ENCODE data around the gene PAGR1. TPM values are rescaled to one million over a fixed set of nuclear protein-coding genes. Genes with fewer than 3 reads are reported as not detected.

PAGR1 gene
- total and polyA plus RNA-seq, 2 of the 8 experiments (the other 6 are each of a cell fraction or from before 2014, with no cell fraction given), result 35.4 to 56.4 TPM

- Histone ChIP-seq H2BK12ac (ENCODE audit: low read depth, low read length) (no peak overlapping the region), H2BK20ac (ENCODE audit: low read length) (no peak overlapping the region), H2BK15ac (ENCODE audit: low read length) (no peak overlapping the region), H3K18ac (ENCODE audit: extremely low read depth, low read length) (no peak overlapping the region), H2BK120ac (replicated peaks; ENCODE audit: low read depth, low read length) (no peak overlapping the region), H3K9ac (replicated peaks in 1 of 4; ENCODE audit: extremely low read depth in 1 of 4, low read depth in 3 of 4, low read length in 3 of 4) (no peak overlapping the region), H3K4me2 (ENCODE audit: insufficient read depth in 1 of 2, low read depth in 2 of 2, low read length in 2 of 2) (no peak overlapping the region), H3K4me1 (replicated peaks in 1 of 4; ENCODE audit: control insufficient read depth in 3 of 4, insufficient read depth in 4 of 4, low read length in 3 of 4) (peaks cover 0 to 7% (median 3%) of the 10 kb centered on the region in 4 experiments; a peak in 3 of 7 replicates), H3K27me3 (replicated peaks in 1 of 4; ENCODE audit: control insufficient read depth in 3 of 4, extremely low read depth in 1 of 4, insufficient read depth in 3 of 4, low read length in 3 of 4) (no peaks in the 10 kb centered on the region), H3K79me2 (ENCODE audit: control insufficient read depth in 1 of 2, insufficient read depth in 2 of 2, low read length in 2 of 2) (no peaks in the 10 kb centered on the region), H3K79me1 (ENCODE audit: low read depth, low read length) (no peaks in the 10 kb centered on the region), H3K14ac (ENCODE audit: insufficient read length) (no peak overlapping the region), H4K8ac (ENCODE audit: extremely low read depth, insufficient read depth, low read length) (no peak overlapping the region), H3K56ac (replicated peaks; ENCODE audit: insufficient read length, low read depth, low read length) (no peak overlapping the region), H3K23ac (ENCODE audit: insufficient read length) (no peak overlapping the region), H2AK5ac (ENCODE audit: low read depth, low read length) (no peak overlapping the region), H2AFZ (ENCODE audit: low read length) (no peak overlapping the region), H2BK5ac (ENCODE audit: low read depth, low read length) (no peak overlapping the region), H4K20me1 (replicated peaks in 1 of 2; ENCODE audit: control insufficient read depth in 1 of 2, insufficient read depth in 2 of 2, low read length in 2 of 2) (peaks cover 0 to 2% of the 10 kb centered on the region in 2 experiments), H4K5ac (ENCODE audit: insufficient read length, low read depth, low read length) (no peak overlapping the region), H3K36me3 (ENCODE audit: control insufficient read depth in 2 of 4, insufficient read depth in 4 of 4, low read length in 3 of 4) (peaks cover 0 to 3% (median 0%) of the 10 kb centered on the region in 4 experiments; a peak in 2 of 8 replicates), H3K9me3 (ENCODE audit: insufficient read depth in 2 of 2, low read depth in 1 of 2, low read length in 1 of 2) (no peaks in the 10 kb centered on the region), H3K23me2 (ENCODE audit: low read depth, low read length) (peaks cover 3% of the 10 kb centered on the region; the same call in 1 of the 2 replicates), H3K4ac (replicated peaks; ENCODE audit: insufficient read length, low read depth, low read length) (no peak overlapping the region), H3K27ac (ENCODE audit: low read depth, low read length) (no peak overlapping the region), H4K91ac (replicated peaks; ENCODE audit: insufficient read length, low read length) (no peak overlapping the region), H3K4me3 (ENCODE audit: extremely low read depth in 1 of 4, insufficient read depth in 2 of 4, low read depth in 3 of 4, low read length in 4 of 4) (no peak overlapping the region)
- WGBS, 2 experiments (ENCODE audit: extremely low coverage in 1 of 2, insufficient coverage in 1 of 2, insufficient read length in 1 of 2, insufficient replicate concordance in 2 of 2, low coverage in 1 of 2, low lambda C conversion rate in 2 of 2, missing lambda C conversion rate in 1 of 2), result 89% methylated on average over 8 of the region's 8 CpGs; no CpG with 5 or more reads in 1 of the 2 experiments
- DNase-seq (ENCODE audit: low read depth in 1 of 2, low spot score in 2 of 2) (no peak), FAIRE-seq (no peak)
- POLR2A ChIA-PET (ENCODE audit: partially characterized antibody), result interaction anchor here (0.6 to 1.3 kb wide), 5 partner anchors 10 to 152 kb away, joined by 3 to 4 read pairs (median 4); partner anchors contain the start of gene PAGR1
- TF ChIP-seq BRCA1 (IDR thresholded peaks at IDR 0.05; ENCODE audit: low read depth, low read length), result no peak
- no peak for TF ChIP-seq SIRT6 (IDR thresholded peaks at IDR 0.05; ENCODE audit: low read length)
- TF ChIP-seq TAF1 (IDR thresholded peaks at IDR 0.05; ENCODE audit: low read depth, low read length), result no peak
- TF ChIP-seq NANOG (IDR thresholded peaks at IDR 0.05; ENCODE audit: insufficient read depth, low read depth, low read length, poor library complexity, severe bottlenecking), result no peak
- TF ChIP-seq RFX5 (IDR thresholded peaks at IDR 0.05; ENCODE audit: borderline replicate concordance, low read depth, low read length), result no peak
- no peak for TF ChIP-seq PHF8 (conservative IDR thresholded peaks at IDR 0.05; ENCODE audit: low read depth, low read length)
- TF ChIP-seq SUZ12 (IDR thresholded peaks at IDR 0.05; ENCODE audit: low read length), result no peak
- TF ChIP-seq CBX8 (IDR thresholded peaks at IDR 0.05; ENCODE audit: borderline replicate concordance, low read depth, low read length), result no peak
- TF ChIP-seq ASH2L (IDR thresholded peaks at IDR 0.05; ENCODE audit: low read length), result no peak
- TF ChIP-seq NRF1 (IDR thresholded peaks at IDR 0.05; ENCODE audit: low read depth, low read length), result no peak
- TF ChIP-seq SRF (IDR thresholded peaks at IDR 0.05; ENCODE audit: low read depth, low read length), result no peak
- TF ChIP-seq GTF2F1 (IDR thresholded peaks at IDR 0.05; ENCODE audit: borderline replicate concordance, low read depth, low read length), result no peak
- CTCF ChIA-PET (ENCODE audit: partially characterized antibody), result interaction anchor here (0.6 to 1.4 kb wide), 4 partner anchors 9 to 43 kb away, joined by 3 to 4 read pairs (median 3); no protein-coding TSS in a partner anchor
Measured at GRCh38 chr16:29868396-29869009, 52.6 kb downstream of the PAGR1 start.
